Stimulated activated CD4-positive, alpha-beta T cell treated with anti-CD3 and anti-CD28 coated beads, Interleukin-15, amount 100 ng/mL, for 1 hour (primary cell): Measurements from ENCODE around the gene ARTN.

ENCODE experiments used
- DNase-seq, 2 donors: peaks; one replicate each; pipeline ENCODE4 v3.0.0-alpha.2; 2020; ENCODE audit warnings: low read depth in 1 of 2, low spot score in 1 of 2

The ARTN gene

GRCh38 chr1:43947061-43947873, 13.7 kb downstream of the ARTN start:
- no peak for DNase-seq

- no peak for DNase-seq
Measured at GRCh38 chr1:43947874-43948437, 14.4 kb downstream of the ARTN start.

GRCh38 chr1:43949678-43950077, 16.1 kb downstream of the ARTN start:
- no peak for DNase-seq

GRCh38 chr1:43951021-43951985, 17.7 kb downstream of the ARTN start:
- no peak for DNase-seq

- DNase-seq, result no peak
Measured at GRCh38 chr1:43952731-43953346, 19.2 kb downstream of the ARTN start.

- no peak for DNase-seq
Measured at GRCh38 chr1:43953361-43953760, 19.8 kb downstream of the ARTN start.

GRCh38 chr1:43954036-43954435, 20.4 kb downstream of the ARTN start:
- DNase-seq, result no peak

GRCh38 chr1:43956234-43956633, 22.6 kb downstream of the ARTN start:
- DNase-seq, result no peak

GRCh38 chr1:43957407-43958040, 23.9 kb downstream of the ARTN start:
- no peak for DNase-seq

GRCh38 chr1:43958351-43959255, 25.0 kb downstream of the ARTN start:
- DNase-seq, result no peak

GRCh38 chr1:43960798-43961197, 27.2 kb downstream of the ARTN start:
- DNase-seq, result no peak

- DNase-seq, result no peak
Measured at GRCh38 chr1:43961692-43962091, 28.1 kb downstream of the ARTN start.

GRCh38 chr1:43962324-43962723, 28.7 kb downstream of the ARTN start:
- no peak for DNase-seq

GRCh38 chr1:43963006-43963405, 29.4 kb downstream of the ARTN start:
- DNase-seq, result no peak

GRCh38 chr1:43963890-43964289, 30.3 kb downstream of the ARTN start:
- DNase-seq, result no peak

- no peak for DNase-seq
Measured at GRCh38 chr1:43965316-43965715, 31.7 kb downstream of the ARTN start.

GRCh38 chr1:43968348-43968948, 34.8 kb downstream of the ARTN start:
- DNase-seq, result no peak

- DNase-seq, result no peak
Measured at GRCh38 chr1:43969416-43969745, 35.8 kb downstream of the ARTN start.

- DNase-seq, result peak; percentile 85 to 89
Measured at GRCh38 chr1:43969746-43970466, 36.3 kb downstream of the ARTN start, which contains the start of gene DPH2. Gene DPH2 (plus strand): TSS chr1:43970010. CDS start chr1:43970176, 166 bp downstream.
